GM23338 (cell line): Measurements from ENCODE around the gene DCAF4. TPM values are rescaled to one million over a fixed set of nuclear protein-coding genes. Genes with fewer than 3 reads are reported as not detected.

Experiments
- ATAC-seq: fragments of 200-7000 bp; cut with Tn5 transposase; 3 replicates; pipeline ENCODE4 v1.9.1; 2020
- DNase-seq: peaks from one replicate; pipeline ENCODE4 v3.0.0-alpha.2; 2015; ENCODE audit warnings: low spot score
- H2AFZ ChIP-seq: fragments of 200-600 bp; sonication (generic); 2 replicates; pipeline ENCODE4 v1.8.0; 2016; ENCODE audit warnings: antibody characterized with exemption, mild to moderate bottlenecking, moderate library complexity
- H3F3A ChIP-seq: fragments of 200-600 bp; sonication (generic); replicated peaks from 2 replicates; pipeline ENCODE4 v1.8.0; 2017; ENCODE audit warnings: antibody characterized with exemption, mixed run types, low read depth
- H3K27ac ChIP-seq: fragments of 200-600 bp; sonication (generic); 2 replicates; pipeline ENCODE4 v1.6.1; 2016; ENCODE audit warnings: low read depth
- H3K27me3 ChIP-seq: fragments of 200-600 bp; sonication (generic); 2 replicates; pipeline ENCODE4 v1.8.0; 2016; ENCODE audit warnings: mild to moderate bottlenecking, mixed run types, moderate library complexity; ENCODE audit not compliant: insufficient read depth
- H3K36me3 ChIP-seq: fragments of 200-600 bp; sonication (generic); 2 replicates; pipeline ENCODE4 v1.8.0; 2016; ENCODE audit warnings: mild to moderate bottlenecking; ENCODE audit not compliant: insufficient read depth
- H3K4me1 ChIP-seq: fragments of 200-600 bp; sonication (generic); 2 replicates; pipeline ENCODE4 v1.8.0; 2016; ENCODE audit warnings: mild to moderate bottlenecking, moderate library complexity; ENCODE audit not compliant: insufficient read depth
- H3K4me2 ChIP-seq: fragments of 200-600 bp; sonication (generic); 2 replicates; pipeline ENCODE4 v1.7.1; 2017; ENCODE audit warnings: mixed run types
- H3K4me3 ChIP-seq: fragments of 200-600 bp; sonication (generic); 2 replicates; pipeline ENCODE4 v1.6.1; 2016; ENCODE audit warnings: mixed run types
- H3K79me2 ChIP-seq: fragments of 200-600 bp; sonication (generic); replicated peaks from 2 replicates; pipeline ENCODE4 v1.8.0; 2017; ENCODE audit warnings: mild to moderate bottlenecking; ENCODE audit not compliant: insufficient read depth
- H3K9me2 ChIP-seq: fragments of 200-600 bp; sonication (generic); 2 replicates; pipeline ENCODE4 v1.8.0; 2017; ENCODE audit not compliant: insufficient read depth
- H4K20me1 ChIP-seq: fragments of 200-600 bp; sonication (generic); replicated peaks from 2 replicates; pipeline ENCODE4 v1.8.0; 2017; ENCODE audit warnings: mild to moderate bottlenecking; ENCODE audit not compliant: insufficient read depth
- H3K27ac Mint-ChIP-seq: 2 replicates; pipeline ENCODE4 v1.8.0; 2020; ENCODE audit warnings: inconsistent platforms, mild to moderate bottlenecking, moderate library complexity, mixed read lengths
- H3K27me3 Mint-ChIP-seq: 3 replicates; pipeline ENCODE4 v1.8.0; 2022; ENCODE audit warnings: low read depth, mild to moderate bottlenecking, moderate library complexity, mixed read lengths, inconsistent platforms; ENCODE audit not compliant: insufficient read depth, poor library complexity
- H3K36me3 Mint-ChIP-seq: 3 replicates; pipeline ENCODE4 v1.8.0; 2021; ENCODE audit warnings: low read depth, mild to moderate bottlenecking, inconsistent platforms, moderate library complexity, mixed read lengths
- H3K4me1 Mint-ChIP-seq: 3 replicates; pipeline ENCODE4 v1.8.0; 2020; ENCODE audit warnings: mild to moderate bottlenecking, inconsistent platforms, mixed read lengths
- H3K4me3 Mint-ChIP-seq: 3 replicates; pipeline ENCODE4 v1.8.0; 2021; ENCODE audit warnings: moderate library complexity, mild to moderate bottlenecking, inconsistent platforms, mixed read lengths
- H3K9me3 Mint-ChIP-seq: 3 replicates; pipeline ENCODE4 v1.8.0; 2020; ENCODE audit warnings: moderate library complexity, mild to moderate bottlenecking, inconsistent platforms, mixed read lengths
- CREB1 ChIP-seq: fragments of 250-450 bp; sonication (Bioruptor Pico); IDR thresholded peaks from 2 replicates; pipeline ENCODE4 v1.5.0; 2020; ENCODE audit warnings: low read depth, mild to moderate bottlenecking, moderate library complexity
- EZH2 ChIP-seq: fragments of 200-600 bp; sonication (generic); IDR thresholded peaks from one replicate; pipeline ENCODE4 v1.8.0; 2017; ENCODE audit warnings: antibody characterized with exemption, mild to moderate bottlenecking, low read depth; ENCODE audit not compliant: unreplicated experiment
- EZH2phosphoT487 ChIP-seq: fragments of 200-600 bp; sonication (generic); IDR thresholded peaks from one replicate; pipeline ENCODE4 v1.8.1; 2018; ENCODE audit warnings: antibody characterized with exemption; ENCODE audit not compliant: unreplicated experiment
- JUNB ChIP-seq: IDR thresholded peaks from one replicate; pipeline ENCODE4 v1.6.1; 2016; ENCODE audit warnings: antibody characterized with exemption; ENCODE audit not compliant: unreplicated experiment
- NANOG ChIP-seq: IDR thresholded peaks from 2 replicates; pipeline ENCODE4 v1.6.1; 2016; ENCODE audit warnings: antibody characterized with exemption, borderline replicate concordance
- POLR2AphosphoS5 ChIP-seq: IDR thresholded peaks from 2 replicates; pipeline ENCODE4 v1.6.1; 2016; ENCODE audit warnings: antibody characterized with exemption, low read depth
- STAT1 ChIP-seq: IDR thresholded peaks from one replicate; pipeline ENCODE4 v1.6.1; 2016; ENCODE audit warnings: antibody characterized with exemption; ENCODE audit not compliant: unreplicated experiment
- ZNF114 ChIP-seq: fragments of 250-450 bp; sonication (Bioruptor Pico); IDR thresholded peaks from 2 replicates; pipeline ENCODE4 v1.5.0; 2020; ENCODE audit warnings: mild to moderate bottlenecking, moderate library complexity
- ZNF331 ChIP-seq: fragments of 250-450 bp; sonication (Bioruptor Pico); IDR thresholded peaks from 2 replicates; pipeline ENCODE4 v1.5.0; 2020; ENCODE audit warnings: low read depth, mild to moderate bottlenecking, moderate library complexity
- polyA plus RNA-seq: library from polyadenylated mRNA; unstranded; fragments of >200 nt; fragmentation: Nextera tagmentation; extraction: Ambion mirVana; gene quantifications from 2 replicates; pipeline ENCODE4 v1.2.1, GENCODE V29; 2016
- total RNA-seq: library from RNA; depleted of rRNA; stranded (reverse); fragments of >200 nt; shearing (Covaris generic); gene quantifications from 2 replicates; pipeline ENCODE4 v1.2.3, GENCODE V29; 2014
- TF ChIP-seq, protein P1 (sequence below): IDR thresholded peaks from 2 replicates; pipeline ENCODE4 v1.6.1; 2016; ENCODE audit warnings: antibody characterized with exemption
- TF ChIP-seq, protein P2 (sequence below), 2 experiments: fragments of 200-600 bp in 1 of 2; sonication (generic) in 1 of 2; conservative IDR thresholded peaks; 2 replicates each; pipeline versions ENCODE4 v1.5.1 to v1.6.1; 2016 to 2017; ENCODE audit warnings: antibody characterized with exemption in 2 of 2, low read depth in 2 of 2, mild to moderate bottlenecking in 2 of 2, moderate library complexity in 1 of 2
- TF ChIP-seq, protein P3 (sequence below): IDR thresholded peaks from one replicate; pipeline ENCODE4 v1.6.1; 2018; ENCODE audit warnings: antibody characterized with exemption; ENCODE audit not compliant: unreplicated experiment
- TF ChIP-seq, protein P4 (sequence below): fragments of 250-450 bp; sonication (Bioruptor Pico); IDR thresholded peaks from 2 replicates; pipeline ENCODE4 v1.5.0; 2020; ENCODE audit warnings: mild to moderate bottlenecking, moderate library complexity

DCAF4 gene
- total and polyA plus RNA-seq, 2 experiments from 2014 or later, result 17.5 to 39.3 TPM

DNA sequence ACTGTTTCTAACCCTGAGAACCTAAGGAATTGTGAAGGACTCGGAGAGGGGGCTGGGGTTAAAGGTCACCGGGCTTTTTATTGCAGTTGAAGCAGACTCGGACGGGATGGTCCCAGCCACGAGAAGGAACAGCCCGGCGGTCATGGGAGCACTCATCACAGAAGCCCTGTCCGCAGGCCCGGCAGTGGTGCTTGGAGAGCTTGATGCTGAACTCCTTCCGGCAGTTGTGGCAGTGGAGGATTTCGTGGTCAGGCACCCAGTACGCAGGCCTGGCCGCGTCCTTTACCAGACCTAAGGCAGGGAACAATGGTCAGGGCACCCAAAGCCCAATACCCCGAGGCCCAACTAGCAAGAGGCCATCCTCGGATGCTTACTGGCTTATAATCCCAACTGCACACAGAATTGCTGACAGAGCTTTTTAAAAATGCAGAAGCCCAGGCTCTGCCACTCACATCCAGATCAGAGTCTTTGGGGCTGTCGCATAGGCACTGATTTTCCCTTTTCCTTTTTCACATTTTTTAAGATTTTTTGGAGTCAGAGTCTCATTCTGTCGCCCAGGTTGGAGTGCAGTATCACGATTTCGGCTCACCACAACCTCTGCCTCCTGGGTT, 44.7 kb downstream of the DCAF4 start:
- Mint-ChIP-seq H3K4me3 (no peak overlapping the region), H3K4me1 (no peaks in the 10 kb centered on the region; the same call in 2 of the 3 replicates), H3K27ac (no peak overlapping the region), H3K9me3 (no peaks in the 10 kb centered on the region), H3K27me3 (peaks cover 2% of the 10 kb centered on the region), H3K36me3 (peaks cover 22% of the 10 kb centered on the region)
- DNase-seq, result no peak
- no peak overlapping the region for H2AFZ ChIP-seq
- H3K36me3 ChIP-seq, result no peaks in the 10 kb centered on the region; the same call in 1 of the 2 replicates
- H3K4me3 ChIP-seq, result no peak overlapping the region
- no peaks in the 10 kb centered on the region for H3K4me1 ChIP-seq
- H4K20me1 ChIP-seq, result no peaks in the 10 kb centered on the region
- H3K4me2 ChIP-seq, result no peak overlapping the region
- TF ChIP-seq ZNF331 (CRISPR knock-in tag), result no peak
- TF ChIP-seq, protein P1, sequence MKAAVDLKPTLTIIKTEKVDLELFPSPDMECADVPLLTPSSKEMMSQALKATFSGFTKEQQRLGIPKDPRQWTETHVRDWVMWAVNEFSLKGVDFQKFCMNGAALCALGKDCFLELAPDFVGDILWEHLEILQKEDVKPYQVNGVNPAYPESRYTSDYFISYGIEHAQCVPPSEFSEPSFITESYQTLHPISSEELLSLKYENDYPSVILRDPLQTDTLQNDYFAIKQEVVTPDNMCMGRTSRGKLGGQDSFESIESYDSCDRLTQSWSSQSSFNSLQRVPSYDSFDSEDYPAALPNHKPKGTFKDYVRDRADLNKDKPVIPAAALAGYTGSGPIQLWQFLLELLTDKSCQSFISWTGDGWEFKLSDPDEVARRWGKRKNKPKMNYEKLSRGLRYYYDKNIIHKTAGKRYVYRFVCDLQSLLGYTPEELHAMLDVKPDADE, result no peak
- no peak for TF ChIP-seq CREB1 (CRISPR knock-in tag)
- TF ChIP-seq JUNB, result no peak
- TF ChIP-seq, protein P2, sequence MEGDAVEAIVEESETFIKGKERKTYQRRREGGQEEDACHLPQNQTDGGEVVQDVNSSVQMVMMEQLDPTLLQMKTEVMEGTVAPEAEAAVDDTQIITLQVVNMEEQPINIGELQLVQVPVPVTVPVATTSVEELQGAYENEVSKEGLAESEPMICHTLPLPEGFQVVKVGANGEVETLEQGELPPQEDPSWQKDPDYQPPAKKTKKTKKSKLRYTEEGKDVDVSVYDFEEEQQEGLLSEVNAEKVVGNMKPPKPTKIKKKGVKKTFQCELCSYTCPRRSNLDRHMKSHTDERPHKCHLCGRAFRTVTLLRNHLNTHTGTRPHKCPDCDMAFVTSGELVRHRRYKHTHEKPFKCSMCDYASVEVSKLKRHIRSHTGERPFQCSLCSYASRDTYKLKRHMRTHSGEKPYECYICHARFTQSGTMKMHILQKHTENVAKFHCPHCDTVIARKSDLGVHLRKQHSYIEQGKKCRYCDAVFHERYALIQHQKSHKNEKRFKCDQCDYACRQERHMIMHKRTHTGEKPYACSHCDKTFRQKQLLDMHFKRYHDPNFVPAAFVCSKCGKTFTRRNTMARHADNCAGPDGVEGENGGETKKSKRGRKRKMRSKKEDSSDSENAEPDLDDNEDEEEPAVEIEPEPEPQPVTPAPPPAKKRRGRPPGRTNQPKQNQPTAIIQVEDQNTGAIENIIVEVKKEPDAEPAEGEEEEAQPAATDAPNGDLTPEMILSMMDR (conservative IDR thresholded peaks at IDR 0.05; ENCODE audit: low read depth in 2 of 2), result no peak
- no peak for TF ChIP-seq EZH2
- TF ChIP-seq, protein P3, sequence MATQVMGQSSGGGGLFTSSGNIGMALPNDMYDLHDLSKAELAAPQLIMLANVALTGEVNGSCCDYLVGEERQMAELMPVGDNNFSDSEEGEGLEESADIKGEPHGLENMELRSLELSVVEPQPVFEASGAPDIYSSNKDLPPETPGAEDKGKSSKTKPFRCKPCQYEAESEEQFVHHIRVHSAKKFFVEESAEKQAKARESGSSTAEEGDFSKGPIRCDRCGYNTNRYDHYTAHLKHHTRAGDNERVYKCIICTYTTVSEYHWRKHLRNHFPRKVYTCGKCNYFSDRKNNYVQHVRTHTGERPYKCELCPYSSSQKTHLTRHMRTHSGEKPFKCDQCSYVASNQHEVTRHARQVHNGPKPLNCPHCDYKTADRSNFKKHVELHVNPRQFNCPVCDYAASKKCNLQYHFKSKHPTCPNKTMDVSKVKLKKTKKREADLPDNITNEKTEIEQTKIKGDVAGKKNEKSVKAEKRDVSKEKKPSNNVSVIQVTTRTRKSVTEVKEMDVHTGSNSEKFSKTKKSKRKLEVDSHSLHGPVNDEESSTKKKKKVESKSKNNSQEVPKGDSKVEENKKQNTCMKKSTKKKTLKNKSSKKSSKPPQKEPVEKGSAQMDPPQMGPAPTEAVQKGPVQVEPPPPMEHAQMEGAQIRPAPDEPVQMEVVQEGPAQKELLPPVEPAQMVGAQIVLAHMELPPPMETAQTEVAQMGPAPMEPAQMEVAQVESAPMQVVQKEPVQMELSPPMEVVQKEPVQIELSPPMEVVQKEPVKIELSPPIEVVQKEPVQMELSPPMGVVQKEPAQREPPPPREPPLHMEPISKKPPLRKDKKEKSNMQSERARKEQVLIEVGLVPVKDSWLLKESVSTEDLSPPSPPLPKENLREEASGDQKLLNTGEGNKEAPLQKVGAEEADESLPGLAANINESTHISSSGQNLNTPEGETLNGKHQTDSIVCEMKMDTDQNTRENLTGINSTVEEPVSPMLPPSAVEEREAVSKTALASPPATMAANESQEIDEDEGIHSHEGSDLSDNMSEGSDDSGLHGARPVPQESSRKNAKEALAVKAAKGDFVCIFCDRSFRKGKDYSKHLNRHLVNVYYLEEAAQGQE, result no peak
- TF ChIP-seq, protein P4, sequence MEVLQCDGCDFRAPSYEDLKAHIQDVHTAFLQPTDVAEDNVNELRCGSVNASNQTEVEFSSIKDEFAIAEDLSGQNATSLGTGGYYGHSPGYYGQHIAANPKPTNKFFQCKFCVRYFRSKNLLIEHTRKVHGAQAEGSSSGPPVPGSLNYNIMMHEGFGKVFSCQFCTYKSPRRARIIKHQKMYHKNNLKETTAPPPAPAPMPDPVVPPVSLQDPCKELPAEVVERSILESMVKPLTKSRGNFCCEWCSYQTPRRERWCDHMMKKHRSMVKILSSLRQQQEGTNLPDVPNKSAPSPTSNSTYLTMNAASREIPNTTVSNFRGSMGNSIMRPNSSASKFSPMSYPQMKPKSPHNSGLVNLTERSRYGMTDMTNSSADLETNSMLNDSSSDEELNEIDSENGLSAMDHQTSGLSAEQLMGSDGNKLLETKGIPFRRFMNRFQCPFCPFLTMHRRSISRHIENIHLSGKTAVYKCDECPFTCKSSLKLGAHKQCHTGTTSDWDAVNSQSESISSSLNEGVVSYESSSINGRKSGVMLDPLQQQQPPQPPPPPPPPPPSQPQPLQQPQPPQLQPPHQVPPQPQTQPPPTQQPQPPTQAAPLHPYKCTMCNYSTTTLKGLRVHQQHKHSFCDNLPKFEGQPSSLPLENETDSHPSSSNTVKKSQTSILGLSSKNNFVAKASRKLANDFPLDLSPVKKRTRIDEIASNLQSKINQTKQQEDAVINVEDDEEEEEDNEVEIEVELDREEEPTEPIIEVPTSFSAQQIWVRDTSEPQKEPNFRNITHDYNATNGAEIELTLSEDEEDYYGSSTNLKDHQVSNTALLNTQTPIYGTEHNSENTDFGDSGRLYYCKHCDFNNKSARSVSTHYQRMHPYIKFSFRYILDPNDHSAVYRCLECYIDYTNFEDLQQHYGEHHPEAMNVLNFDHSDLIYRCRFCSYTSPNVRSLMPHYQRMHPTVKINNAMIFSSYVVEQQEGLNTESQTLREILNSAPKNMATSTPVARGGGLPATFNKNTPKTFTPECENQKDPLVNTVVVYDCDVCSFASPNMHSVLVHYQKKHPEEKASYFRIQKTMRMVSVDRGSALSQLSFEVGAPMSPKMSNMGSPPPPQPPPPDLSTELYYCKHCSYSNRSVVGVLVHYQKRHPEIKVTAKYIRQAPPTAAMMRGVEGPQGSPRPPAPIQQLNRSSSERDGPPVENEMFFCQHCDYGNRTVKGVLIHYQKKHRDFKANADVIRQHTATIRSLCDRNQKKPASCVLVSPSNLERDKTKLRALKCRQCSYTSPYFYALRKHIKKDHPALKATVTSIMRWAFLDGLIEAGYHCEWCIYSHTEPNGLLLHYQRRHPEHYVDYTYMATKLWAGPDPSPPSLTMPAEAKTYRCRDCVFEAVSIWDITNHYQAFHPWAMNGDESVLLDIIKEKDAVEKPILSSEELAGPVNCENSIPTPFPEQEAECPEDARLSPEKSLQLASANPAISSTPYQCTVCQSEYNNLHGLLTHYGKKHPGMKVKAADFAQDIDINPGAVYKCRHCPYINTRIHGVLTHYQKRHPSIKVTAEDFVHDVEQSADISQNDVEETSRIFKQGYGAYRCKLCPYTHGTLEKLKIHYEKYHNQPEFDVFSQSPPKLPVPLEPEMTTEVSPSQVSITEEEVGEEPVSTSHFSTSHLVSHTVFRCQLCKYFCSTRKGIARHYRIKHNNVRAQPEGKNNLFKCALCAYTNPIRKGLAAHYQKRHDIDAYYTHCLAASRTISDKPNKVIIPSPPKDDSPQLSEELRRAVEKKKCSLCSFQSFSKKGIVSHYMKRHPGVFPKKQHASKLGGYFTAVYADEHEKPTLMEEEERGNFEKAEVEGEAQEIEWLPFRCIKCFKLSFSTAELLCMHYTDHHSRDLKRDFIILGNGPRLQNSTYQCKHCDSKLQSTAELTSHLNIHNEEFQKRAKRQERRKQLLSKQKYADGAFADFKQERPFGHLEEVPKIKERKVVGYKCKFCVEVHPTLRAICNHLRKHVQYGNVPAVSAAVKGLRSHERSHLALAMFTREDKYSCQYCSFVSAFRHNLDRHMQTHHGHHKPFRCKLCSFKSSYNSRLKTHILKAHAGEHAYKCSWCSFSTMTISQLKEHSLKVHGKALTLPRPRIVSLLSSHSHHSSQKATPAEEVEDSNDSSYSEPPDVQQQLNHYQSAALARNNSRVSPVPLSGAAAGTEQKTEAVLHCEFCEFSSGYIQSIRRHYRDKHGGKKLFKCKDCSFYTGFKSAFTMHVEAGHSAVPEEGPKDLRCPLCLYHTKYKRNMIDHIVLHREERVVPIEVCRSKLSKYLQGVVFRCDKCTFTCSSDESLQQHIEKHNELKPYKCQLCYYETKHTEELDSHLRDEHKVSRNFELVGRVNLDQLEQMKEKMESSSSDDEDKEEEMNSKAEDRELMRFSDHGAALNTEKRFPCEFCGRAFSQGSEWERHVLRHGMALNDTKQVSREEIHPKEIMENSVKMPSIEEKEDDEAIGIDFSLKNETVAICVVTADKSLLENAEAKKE (CRISPR knock-in tag), result no peak
- TF ChIP-seq ZNF114 (CRISPR knock-in tag), result no peak
- TF ChIP-seq STAT1, result no peak
- TF ChIP-seq POLR2AphosphoS5, result no peak
- TF ChIP-seq NANOG, result no peak
- TF ChIP-seq EZH2phosphoT487, result no peak
- H3F3A ChIP-seq, result no peaks in the 10 kb centered on the region
- no peaks in the 10 kb centered on the region for H3K79me2 ChIP-seq
- H3K27me3 ChIP-seq, result no peaks in the 10 kb centered on the region
- H3K9me2 ChIP-seq, result no peaks in the 10 kb centered on the region
- no peak overlapping the region for H3K27ac ChIP-seq
- ATAC-seq, result no peak
